ENCODE results near the gene SFTPB.
"Not testable (repeated sequence)": the region's sequence is repeated elsewhere in the genome, so short reads cannot be mapped to it uniquely, and the experiment has no call there.

SFTPB gene

DNA sequence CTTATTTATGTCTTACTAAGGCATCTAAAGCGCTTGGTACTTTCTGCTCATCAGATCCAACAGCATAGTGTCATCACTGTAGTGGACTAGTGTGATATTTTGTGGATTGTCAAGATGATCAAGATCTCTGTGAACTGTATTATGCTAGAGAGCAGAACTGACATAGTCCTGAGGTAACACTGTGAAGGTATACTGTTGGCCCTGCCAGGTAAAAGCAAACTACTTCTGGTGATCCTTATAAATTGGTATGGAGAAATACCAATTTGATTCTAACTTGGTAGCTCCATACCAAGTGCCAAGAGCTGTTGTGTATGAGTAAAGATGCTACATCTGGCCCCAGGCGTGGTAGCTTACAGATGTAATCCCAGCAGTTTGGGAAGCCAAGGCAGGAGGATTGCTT is 15.9 kb downstream of the SFTPB start:
- DNase-seq = no peak

DNA sequence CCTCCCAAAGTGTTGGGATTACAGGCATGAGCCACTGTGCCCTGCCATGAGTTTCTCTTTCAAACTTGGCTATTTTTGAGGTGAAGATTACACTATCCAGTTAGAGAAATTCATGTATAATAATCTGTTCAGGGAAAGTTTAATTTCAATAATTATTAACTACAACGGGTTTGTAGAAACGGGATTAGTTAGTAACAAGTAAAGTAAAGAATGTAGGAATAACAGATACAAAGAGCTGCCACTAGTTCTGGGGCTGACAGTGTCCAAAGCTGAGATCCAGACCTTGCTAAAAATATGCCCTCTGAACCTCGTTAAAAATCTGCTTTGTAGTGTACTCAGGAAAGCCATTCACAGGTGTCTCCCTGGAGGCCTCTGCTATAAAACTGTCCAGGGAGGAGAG is 16.9 kb downstream of the SFTPB start:
- no peak for DNase-seq

DNA sequence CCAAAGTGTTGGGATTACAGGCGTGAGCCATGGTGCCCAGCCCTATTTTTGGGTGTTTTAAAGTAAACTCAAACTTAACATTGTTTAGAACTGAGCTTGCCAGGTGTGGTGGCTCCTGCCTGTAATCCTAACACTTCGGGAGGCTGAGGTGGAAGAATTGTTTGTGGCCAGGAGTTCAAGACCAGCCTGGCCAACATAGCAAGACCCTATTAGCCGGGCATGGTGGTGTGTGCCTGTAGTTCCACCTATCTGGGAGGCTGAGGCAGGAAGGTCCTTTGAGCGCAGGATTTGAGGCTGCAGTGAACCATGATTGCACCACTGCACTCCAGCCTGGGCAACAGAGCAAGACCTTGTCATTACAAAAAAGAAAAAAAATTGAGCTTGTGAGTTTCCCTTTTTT is 17.5 kb downstream of the SFTPB start:
- DNase-seq = no peak

DNA sequence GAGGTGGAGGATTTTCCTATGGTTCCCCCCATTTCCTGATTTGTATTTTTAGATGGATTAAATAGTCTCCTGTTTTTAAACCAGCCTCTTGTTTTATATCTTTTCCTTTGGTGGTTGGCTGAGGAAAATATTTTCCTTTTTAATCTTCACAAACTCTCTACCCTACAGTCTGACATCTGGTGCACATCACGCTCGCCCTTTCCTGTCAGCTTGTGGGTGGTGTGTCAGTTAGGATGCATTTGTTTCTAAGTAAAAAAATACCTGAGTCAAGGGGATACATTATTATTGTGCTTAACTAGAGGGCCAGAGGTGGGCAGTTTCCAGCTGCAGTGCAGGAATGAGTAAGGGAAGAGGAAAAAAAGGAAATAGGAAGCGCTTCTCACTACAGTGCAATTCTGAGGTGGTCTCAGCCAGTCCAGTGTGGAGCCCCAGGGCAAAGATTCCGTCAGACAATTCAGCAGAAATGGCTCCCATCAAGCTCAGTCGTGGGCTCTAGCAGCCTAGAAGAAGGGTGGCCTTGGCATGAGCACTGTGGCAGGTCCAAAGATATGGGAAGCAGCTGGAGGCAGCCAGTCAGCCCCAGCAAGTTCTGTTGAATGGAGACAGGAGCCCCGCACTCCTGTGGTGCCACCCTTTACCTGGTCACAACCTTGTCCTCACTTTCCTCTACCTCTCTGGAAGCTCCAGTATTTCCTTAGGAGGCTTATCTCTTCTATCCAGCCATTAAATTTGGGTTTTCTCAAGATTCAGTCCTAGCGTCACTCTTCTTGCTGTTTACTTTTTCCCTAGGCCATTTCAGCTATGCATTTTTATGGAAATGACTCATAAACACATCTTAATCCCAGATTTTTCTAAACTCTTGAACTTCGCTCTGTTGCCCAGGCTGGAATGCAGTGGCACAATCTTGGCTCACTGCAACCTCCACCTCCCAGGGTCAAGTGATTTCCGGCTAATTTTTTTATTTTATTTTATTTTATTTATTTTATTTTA is 18.5 kb downstream of the SFTPB start:
- no peak for DNase-seq

DNA sequence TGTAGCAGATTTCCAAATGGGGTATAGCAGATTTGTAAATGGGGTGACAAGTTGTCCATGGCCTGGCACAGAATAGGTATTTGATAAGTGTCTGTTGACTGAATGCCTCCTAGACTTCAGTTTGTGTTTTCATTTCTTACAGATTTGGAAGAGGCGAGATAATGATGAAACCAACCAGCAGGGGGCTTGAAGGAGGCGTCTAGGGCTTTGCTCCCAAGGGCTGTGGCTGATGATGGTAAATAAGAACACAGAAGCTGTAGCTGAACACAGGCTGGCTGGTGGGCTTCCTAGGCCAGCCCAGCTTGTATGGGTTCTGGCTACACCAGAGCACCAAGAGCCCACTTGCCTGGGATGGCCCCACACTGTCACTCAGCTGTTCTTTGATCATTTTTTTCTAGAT is 19.4 kb downstream of the SFTPB start:
- no peak for DNase-seq

DNA sequence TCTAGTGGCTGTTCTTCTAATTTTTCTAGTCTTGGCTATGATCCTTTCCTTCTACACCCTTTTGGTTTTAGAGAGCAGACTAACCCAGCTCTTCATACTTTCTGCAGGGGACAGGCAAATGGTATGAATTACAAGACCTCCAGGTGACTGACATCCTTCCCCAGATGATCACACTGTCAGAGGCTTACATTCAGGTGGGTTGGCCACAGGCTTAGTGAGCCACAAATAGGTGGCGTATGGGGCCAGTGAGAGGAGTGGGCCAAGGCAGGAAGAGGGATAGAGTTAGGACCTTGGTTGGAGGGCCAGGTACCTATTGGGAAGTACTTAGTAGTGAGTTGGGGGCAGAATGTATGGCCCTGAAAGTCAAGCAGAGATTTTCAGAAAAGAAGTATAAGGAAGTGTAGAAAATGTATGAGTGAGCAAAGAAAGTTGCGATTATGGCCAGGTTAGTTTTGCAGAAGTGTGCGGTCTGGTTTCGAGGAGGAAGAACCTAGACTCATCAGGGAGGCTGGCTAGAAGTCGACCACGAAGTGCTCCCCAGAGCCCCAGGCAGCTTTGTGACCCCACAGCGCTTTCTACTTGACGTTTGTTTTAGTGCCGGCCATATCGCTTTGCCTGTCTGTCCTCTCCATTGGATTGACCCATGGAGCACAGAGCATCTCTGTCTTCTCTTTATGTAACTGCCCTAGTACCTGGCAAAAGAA is 20.0 kb downstream of the SFTPB start:
- no peak for DNase-seq

DNA sequence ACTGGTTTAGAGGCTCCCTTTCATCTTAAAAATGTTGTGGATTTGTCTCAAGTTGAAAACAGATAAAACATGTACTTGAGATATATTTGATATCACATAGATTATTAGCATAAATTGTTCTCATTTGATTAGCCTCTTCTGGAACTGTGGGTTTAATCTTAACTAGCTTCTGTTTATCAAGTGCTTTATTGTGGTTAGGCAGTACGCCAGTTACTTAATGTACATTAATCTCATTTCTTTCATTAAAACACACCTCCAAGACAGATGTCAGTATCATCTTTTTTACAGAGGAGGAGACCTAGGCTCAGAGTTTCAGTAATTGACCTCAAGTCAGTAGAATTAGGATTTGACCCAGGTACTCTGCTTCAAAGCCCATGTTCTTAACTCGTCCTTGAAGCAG is 21.8 kb downstream of the SFTPB start:
- no peak for DNase-seq

DNA sequence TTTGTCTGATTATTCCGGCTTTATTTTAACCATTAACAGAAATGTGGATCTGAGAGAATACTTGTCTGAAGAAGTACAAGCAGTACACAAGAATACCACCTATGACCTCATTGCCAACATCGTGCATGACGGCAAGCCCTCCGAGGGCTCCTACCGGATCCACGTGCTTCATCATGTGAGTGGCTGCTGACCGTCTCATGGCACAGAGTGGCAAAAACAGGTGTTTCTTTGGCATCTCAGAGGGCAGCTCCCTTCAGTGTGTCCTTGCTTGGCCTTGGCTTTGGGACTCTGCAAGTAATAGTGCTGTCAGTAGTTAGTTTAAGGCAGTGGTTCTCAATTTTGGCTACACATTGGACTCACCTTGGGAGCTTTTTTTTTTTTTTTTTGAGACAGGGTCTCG is 23.1 kb downstream of the SFTPB start:
- DNase-seq = no peak

DNA sequence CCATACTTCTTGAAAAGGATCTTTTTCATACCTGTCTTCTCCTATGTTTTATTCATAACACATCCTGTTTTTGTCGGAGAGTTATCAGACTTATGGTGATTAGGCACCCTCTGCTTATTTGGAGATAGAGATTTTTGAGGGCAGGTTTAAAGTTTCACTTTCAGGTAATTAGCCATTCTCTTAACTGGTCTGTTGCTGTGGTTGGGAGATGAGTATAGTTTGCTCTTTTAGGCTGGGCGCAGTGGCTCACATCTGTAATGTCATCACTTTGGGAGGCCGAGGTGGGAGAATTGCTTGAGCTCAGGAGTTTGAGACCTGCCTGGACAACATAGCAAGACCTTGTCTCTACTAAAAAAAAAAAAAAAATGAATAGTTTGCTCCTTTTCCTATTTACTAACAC is 25.3 kb downstream of the SFTPB start:
- DNase-seq = no peak

DNA sequence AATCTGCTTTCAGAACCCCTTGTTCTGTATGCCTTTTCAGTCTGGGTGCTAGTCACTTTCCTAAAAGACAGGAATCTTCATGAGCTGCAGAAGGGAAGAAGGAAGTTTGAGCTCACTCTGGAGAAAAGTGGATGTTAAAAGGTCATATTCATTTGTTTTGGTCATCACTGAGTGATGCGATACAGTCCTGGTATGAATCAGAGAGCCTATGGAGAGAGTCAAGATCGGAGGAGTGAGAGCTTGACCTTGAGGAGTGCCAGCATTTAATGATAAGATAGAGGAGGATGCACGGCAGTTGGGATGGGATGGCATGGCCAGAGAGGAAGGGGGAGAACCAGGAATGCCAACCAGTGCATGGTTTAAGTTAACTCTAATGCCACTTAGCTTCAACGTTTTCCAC is 32.4 kb downstream of the SFTPB start:
- DNase-seq = no peak

DNA sequence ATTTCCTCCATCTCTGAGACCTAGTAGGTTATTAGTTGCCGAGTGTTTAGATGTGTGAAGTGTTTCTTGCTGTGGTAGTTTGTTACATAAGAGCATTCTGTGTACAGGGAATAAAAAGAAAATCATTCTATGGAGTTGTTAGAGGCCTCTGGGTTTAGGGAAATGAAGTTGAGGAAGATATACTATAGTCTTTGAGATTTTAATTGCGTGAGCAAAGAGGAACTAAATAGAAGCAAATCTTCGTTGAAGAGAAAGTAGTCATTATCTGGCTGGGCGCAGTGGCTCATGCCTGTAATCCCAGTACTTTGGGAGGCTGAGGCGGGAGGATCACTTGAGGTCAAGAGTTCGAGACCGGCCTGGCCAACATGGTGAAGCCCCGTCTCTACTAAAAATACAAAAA is 33.0 kb downstream of the SFTPB start:
- no peak for DNase-seq

DNA sequence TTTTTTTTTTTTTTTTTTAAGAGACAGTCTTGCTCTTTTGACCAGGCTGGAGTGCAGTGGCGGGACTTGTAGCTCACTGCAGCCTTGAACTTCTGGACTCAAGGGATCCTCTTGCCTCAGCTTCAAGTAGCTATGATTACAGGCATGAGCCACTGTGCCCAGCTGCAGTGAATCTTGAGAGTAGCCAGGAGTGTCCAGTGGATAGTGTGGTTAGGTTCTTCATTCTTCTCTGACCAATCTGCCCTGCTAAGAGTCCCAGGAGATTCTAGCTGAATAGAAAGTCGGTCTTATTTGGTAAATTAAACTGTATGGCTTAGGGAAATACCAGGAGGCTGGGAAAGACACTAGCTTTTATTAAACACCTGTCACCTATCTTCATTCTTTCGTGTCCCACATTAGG is 36.7 kb downstream of the SFTPB start:
- DNase-seq = no peak

DNA sequence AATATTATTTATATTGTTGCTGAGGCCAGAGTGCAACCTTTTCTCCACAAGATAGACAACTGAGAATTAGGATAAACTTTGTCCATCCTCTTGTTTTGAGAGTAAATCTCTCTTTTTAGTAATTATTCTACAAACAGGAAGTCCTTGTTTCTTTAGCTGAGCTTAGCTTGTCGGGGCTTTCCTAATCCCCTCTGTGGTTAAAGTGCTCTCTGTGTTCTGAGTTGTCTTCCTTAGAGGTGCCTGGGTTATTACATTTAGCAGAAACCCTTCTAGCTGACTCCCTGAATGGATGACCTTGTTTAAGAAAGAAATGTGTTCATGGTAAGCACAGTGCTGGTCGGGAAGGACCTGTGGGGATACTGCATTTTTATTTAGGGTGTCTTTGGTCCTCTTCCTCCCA is 39.3 kb downstream of the SFTPB start:
- DNase-seq = no peak

DNA sequence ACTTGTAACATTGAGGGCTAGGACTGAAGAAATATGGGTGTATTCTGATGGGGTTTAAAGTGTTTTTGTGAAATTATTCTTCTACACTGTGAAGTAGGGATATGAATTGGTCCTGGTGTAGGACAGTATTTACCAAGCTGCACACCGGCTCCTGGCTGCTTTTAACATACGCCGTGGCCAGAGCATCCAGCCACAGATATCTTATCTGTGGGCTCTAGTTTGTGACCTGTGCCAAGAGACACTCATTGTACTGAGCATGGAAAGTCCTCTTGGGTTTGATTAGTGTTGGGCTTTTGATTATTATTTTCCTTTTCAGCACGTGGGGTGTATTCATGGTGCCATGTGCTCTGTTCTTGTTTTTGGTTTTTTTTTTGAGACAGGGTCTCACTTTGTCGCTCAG is 44.0 kb downstream of the SFTPB start:
- no peak for DNase-seq

DNA sequence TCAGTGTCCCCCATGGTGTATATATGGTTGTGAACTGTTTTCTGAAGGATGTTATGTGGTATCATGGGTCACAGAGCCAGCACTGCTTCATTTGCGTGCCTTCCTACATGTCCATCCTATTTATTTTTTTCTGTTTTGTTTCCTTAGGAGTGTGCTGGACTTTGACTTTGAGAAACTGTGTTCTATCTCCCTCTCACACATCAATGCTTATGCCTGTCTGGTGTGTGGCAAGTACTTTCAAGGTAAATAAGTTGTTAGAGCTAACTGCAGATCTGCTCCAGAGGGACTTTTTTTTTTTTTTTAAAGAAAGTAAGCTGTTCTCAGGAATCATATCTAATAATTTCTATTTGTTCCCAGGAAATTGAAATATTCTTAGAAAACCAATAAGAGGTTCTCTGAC is 46.7 kb downstream of the SFTPB start:
- DNase-seq = no peak

DNA sequence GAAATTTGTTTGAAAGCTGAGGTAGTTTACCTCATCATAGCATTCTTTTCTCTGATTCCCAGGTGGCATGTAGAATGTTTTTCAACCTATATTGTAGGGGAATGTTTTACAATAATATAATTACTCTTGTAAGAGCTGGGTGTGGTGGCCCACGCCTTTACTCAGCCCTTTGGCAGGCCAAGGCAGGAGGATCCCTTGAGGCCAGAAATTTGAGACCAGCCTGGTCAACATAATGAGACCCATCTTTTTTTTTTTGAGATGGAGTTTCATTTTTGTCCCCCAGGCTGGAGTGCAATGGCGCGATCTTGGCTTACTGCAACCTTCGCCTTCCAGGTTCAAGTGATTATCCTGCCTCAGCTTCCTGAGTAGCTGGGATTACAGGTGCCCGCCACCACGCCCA is 48.4 kb downstream of the SFTPB start:
- DNase-seq = no peak

DNA sequence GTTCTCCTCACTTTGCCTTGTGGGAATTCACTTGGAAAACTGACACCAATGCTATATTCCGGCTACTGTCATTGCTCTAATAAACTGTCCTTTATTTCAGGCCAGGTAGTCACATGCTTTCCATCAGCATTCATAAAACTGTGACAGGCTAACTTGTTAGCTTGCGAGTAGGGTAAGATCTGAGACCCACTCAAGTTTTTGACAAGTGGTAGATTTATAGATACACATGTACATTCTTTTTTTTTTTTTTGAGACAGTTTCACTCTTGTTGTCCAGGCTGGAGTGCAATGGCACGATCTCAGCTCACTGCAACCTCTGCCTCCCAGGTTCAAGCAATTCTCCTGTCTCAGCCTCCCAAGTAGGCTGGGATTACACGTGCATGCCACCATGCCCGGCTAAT is 50.3 kb downstream of the SFTPB start:
- not testable (repeated sequence) for DNase-seq

DNA sequence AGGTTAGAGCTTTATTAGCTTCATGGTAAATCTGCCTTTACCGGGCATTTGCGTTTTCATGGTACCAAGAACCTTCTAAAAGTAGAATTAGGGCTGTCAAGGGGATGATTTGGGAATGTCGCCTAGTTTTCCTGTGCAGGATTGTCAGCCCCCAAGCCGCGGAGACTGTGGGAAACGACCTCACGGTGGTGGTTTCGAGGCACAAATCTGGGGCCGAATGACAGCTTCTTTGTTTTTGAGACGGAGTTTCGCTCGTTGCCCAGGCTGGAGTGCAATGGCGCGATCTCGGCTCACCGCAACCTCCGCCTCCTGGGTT is 52.6 kb downstream of the SFTPB start:
- no peak for DNase-seq

DNA sequence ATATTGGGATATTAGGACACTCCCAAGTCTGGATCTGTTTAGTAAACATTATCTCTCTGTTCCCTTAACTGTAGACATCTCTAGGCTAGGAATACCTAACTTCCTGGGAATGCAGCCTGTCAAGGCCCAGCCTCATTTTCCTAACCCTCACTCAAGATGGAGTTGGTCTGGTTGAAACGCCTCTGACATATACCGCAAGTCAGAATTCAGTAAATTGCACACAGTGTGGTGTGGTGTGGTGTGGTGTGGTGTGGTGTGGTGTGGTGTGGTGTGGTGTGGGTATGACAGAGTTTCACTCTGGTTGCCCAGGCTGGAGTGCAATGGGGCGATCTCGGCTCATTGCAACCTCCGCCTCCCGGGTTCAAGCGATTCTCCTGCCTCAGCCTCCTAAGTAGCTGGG is 53.2 kb downstream of the SFTPB start:
- DNase-seq = not testable (repeated sequence)

DNA sequence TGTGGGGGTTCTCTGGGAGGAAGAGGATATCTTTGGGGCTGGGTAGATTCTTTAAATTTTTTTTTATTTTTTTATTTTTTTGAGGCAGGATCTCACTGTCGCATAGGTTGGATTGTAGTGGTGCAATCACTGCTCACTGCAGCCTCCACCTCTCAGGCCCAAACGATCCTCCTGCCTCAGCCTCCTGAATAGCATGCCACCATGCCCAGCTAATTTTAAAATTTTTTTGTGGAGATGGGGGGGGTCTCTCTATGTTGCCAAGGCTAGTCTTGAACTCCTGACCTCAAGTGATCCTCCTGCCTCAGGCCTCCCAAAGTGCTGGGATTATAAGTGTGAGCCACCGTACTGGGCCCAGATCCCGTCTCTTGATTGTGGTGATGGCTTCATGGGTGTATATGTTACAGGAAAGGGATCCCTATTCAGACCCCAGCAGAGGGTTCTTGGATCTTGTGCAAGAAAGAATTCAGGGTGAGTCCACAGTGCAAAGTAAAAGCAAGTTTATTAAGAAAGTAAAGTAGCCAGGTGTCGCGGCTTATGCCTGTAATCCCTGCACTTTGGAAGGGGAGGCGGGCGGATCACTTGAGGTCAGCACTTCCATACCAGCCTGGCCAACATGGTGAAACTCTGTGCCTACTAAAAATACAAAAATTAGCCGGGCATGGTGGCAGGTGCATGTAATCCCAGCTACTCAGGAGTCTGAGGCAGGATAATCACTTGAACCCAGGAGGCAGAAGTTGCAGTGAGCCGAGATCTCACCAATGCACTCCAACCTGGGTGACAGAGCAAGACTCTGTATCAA is 54.1 kb downstream of the SFTPB start:
- no peak for DNase-seq

DNA sequence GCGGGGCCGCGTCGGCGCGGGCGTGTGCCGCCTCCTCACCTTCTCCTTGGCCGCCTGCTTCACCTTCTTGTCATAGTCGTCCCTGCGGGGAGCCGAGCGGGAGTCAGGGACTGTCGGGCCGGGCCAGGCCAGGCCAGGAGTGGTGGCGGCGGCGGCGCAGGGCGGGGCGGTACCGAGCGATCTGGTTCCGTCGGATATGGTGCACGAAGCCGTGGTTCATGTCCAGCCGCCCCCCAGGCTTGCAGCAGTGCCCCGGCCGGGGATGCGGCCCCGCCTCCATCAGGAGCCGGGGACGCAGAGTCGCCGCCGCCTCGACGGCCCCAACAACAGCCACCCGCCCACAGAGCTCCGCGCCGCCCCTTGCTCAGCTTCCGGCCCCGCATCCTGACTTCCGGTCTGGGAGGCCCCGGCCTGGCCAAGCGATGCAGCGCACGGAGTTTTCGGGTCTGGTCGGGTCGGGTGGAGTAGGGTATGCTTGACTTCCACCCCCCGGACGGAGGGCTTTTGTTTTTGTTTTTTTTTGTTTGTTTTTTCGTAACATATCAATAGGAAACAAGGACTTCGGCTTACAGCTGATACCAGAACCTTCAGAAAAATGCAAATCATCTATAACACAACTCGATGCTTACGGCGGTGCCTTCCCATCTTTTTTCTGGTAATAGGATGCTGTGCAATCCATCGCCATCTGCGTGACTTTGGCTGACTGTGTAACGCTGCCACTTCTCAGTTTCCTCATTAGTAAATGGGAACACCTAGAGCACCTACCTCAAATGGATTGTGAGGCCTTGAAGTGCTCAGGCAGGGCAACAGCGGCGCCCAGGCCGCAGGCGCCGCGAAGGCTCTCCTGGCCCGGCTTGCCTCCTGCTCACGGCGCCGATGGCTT is 56.1 kb downstream of the SFTPB start, which contains the start of gene C2orf68:
C2orf68 (minus strand) TSS at position 362 of the 883 bp plus-strand sequence; CDS start at position 280, 82 bp downstream.
- DNase-seq = peak; percentile 93

DNA sequence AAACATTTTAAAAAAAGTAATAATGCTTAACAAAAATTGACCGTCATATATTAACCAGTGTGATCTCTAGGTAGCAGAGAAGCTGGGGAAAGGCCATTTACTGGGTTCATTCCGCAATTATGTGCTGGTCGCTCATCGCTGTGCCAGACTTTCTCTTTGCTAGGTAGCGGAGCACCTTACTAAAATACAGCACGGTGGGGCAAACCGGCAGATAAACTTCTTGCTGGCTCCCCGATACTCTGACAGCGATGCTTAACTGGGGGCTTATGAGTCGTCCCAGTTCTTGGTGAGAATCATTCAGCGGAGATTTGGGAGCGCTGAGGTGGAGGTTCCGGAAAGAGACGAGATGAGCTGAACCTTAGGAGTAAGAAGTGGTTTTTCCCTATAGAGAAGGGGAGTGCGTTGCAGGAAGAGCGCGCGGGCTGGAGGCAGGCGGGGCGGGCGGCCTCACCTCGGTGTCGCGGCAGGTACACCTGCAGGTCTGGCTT is 56.7 kb downstream of the SFTPB start:
- peak; percentile 29 for DNase-seq
